H1 (cell line): Measurements from ENCODE around the gene GLIPR1. TPM values are rescaled to one million over a fixed set of nuclear protein-coding genes. Genes with fewer than 3 reads are reported as not detected.

Source experiments
- CTCF ChIA-PET: fragments of 300-600 bp; sonication (Branson Sonifier 250); formaldehyde crosslinking; loops from one replicate; lab custom pipeline; 2021; ENCODE audit not compliant: partially characterized antibody; lab: Charles Lee
- POLR2A ChIA-PET: fragments of 300-600 bp; sonication (Branson Sonifier 250); formaldehyde crosslinking; loops from one replicate; lab custom pipeline; 2021; ENCODE audit warnings: inconsistent platforms; ENCODE audit not compliant: partially characterized antibody; lab: Charles Lee
- DNase-seq, 2 experiments: peaks; one replicate each; pipeline versions ENCODE4 v3.0.0 to v3.0.0-alpha.2; 2010 to 2022; ENCODE audit warnings: low spot score in 2 of 2, low read depth in 1 of 2, mixed read lengths in 1 of 2
- FAIRE-seq: peaks from 2 replicates; lab custom pipeline; 2011; peaks lifted over from hg19 to GRCh38; lab: Jason Lieb, UNC
- H2AFZ ChIP-seq: 2 replicates; pipeline ENCODE4 v1.8.1; 2012; ENCODE audit warnings: low read length, inconsistent platforms
- H2AK5ac ChIP-seq: 2 replicates; pipeline ENCODE4 v1.6.1; 2013; ENCODE audit warnings: low read depth, low read length
- H2BK120ac ChIP-seq: replicated peaks from 2 replicates; pipeline ENCODE3; 2013; ENCODE audit warnings: low read depth, low read length, inconsistent platforms
- H2BK12ac ChIP-seq: 2 replicates; pipeline ENCODE4 v1.6.1; 2013; ENCODE audit warnings: low read depth, low read length
- H2BK15ac ChIP-seq: 2 replicates; pipeline ENCODE4 v1.6.1; 2013; ENCODE audit warnings: low read length
- H2BK20ac ChIP-seq: 2 replicates; pipeline ENCODE4 v1.6.1; 2013; ENCODE audit warnings: low read length
- H2BK5ac ChIP-seq: 2 replicates; pipeline ENCODE4 v1.6.1; 2013; ENCODE audit warnings: low read depth, low read length
- H3K14ac ChIP-seq: 2 replicates; pipeline ENCODE4 v1.6.1; 2013; ENCODE audit warnings: inconsistent platforms; ENCODE audit not compliant: insufficient read length
- H3K18ac ChIP-seq: 2 replicates; pipeline ENCODE4 v1.6.1; 2013; ENCODE audit warnings: low read length; ENCODE audit errors: extremely low read depth
- H3K23ac ChIP-seq: 2 replicates; pipeline ENCODE4 v1.6.1; 2013; ENCODE audit warnings: inconsistent platforms; ENCODE audit not compliant: insufficient read length
- H3K23me2 ChIP-seq: 2 replicates; pipeline ENCODE4 v1.6.1; 2013; ENCODE audit warnings: low read depth, low read length
- H3K27ac ChIP-seq: 2 replicates; pipeline ENCODE4 v1.6.1; 2011; ENCODE audit warnings: low read depth, low read length, inconsistent platforms
- H3K27me3 ChIP-seq, 4 experiments: replicated peaks in 1 of 4; 1 replicate in 1 of 4; 2 replicates in 3 of 4; pipeline versions ENCODE4 v1.6.1 to v1.8.1; 2011 to 2013; ENCODE audit warnings: low read length in 3 of 4, mild to moderate bottlenecking in 3 of 4, inconsistent platforms in 2 of 4, mixed read lengths in 2 of 4, moderate library complexity in 1 of 4; ENCODE audit not compliant: control insufficient read depth in 3 of 4, insufficient read depth in 3 of 4; ENCODE audit errors: extremely low read depth in 1 of 4
- H3K36me3 ChIP-seq, 4 experiments: 2 replicates each; pipeline versions ENCODE4 v1.6.1 to v1.8.1; 2011 to 2013; ENCODE audit warnings: mild to moderate bottlenecking in 4 of 4, low read length in 3 of 4, moderate library complexity in 2 of 4, control low read depth in 1 of 4, inconsistent platforms in 1 of 4; ENCODE audit not compliant: insufficient read depth in 4 of 4, control insufficient read depth in 2 of 4
- H3K4ac ChIP-seq: replicated peaks from 2 replicates; pipeline ENCODE3; 2013; ENCODE audit warnings: low read length, low read depth, mixed read lengths, inconsistent platforms; ENCODE audit not compliant: insufficient read length
- H3K4me1 ChIP-seq, 4 experiments: replicated peaks in 1 of 4; 1 replicate in 1 of 4; 2 replicates in 3 of 4; pipeline versions ENCODE4 v1.6.1 to v1.8.1; 2011 to 2013; ENCODE audit warnings: low read length in 3 of 4, inconsistent platforms in 2 of 4, mixed read lengths in 1 of 4; ENCODE audit not compliant: insufficient read depth in 4 of 4, control insufficient read depth in 3 of 4
- H3K4me2 ChIP-seq, 2 experiments: 2 replicates each; pipeline versions ENCODE4 v1.6.1 to v1.8.1; 2011 to 2013; ENCODE audit warnings: low read depth in 2 of 2, low read length in 2 of 2, control low read depth in 1 of 2, inconsistent platforms in 1 of 2, mild to moderate bottlenecking in 1 of 2; ENCODE audit not compliant: insufficient read depth in 1 of 2
- H3K4me3 ChIP-seq, 4 experiments: fragments of 200-600, 300-600 bp in 1 of 4; sonication (generic), shearing (Covaris generic), sonication (Bioruptor Twin) in 1 of 4; 2 replicates each; pipeline versions ENCODE4 v1.5.1 to v1.8.1; 2011 to 2016; ENCODE audit warnings: low read length in 4 of 4, low read depth in 3 of 4, control low read depth in 2 of 4, inconsistent platforms in 2 of 4, mild to moderate bottlenecking in 2 of 4, mixed read lengths in 1 of 4, moderate library complexity in 1 of 4; ENCODE audit not compliant: insufficient read depth in 2 of 4; ENCODE audit errors: extremely low read depth in 1 of 4
- H3K56ac ChIP-seq: replicated peaks from 2 replicates; pipeline ENCODE3; 2013; ENCODE audit warnings: low read depth, mild to moderate bottlenecking, mixed read lengths, low read length, inconsistent platforms; ENCODE audit not compliant: insufficient read length
- H3K79me1 ChIP-seq: 2 replicates; pipeline ENCODE4 v1.6.1; 2013; ENCODE audit warnings: low read depth, low read length, control low read depth
- H3K79me2 ChIP-seq, 2 experiments: 2 replicates each; pipeline versions ENCODE4 v1.6.1 to v1.8.1; 2012 to 2013; ENCODE audit warnings: low read length in 2 of 2, mild to moderate bottlenecking in 2 of 2, inconsistent platforms in 1 of 2; ENCODE audit not compliant: insufficient read depth in 2 of 2, control insufficient read depth in 1 of 2
- H3K9ac ChIP-seq, 4 experiments: replicated peaks in 1 of 4; 1 replicate in 1 of 4; 2 replicates in 3 of 4; pipeline versions ENCODE4 v1.6.1 to v1.8.1; 2011 to 2013; ENCODE audit warnings: low read depth in 3 of 4, low read length in 3 of 4, control low read depth in 2 of 4, mild to moderate bottlenecking in 2 of 4, moderate library complexity in 2 of 4, inconsistent platforms in 1 of 4; ENCODE audit errors: extremely low read depth in 1 of 4
- H3K9me3 ChIP-seq, 2 experiments: 2 replicates each; pipeline versions ENCODE4 v1.6.1 to v1.8.1; 2012 to 2013; ENCODE audit warnings: mild to moderate bottlenecking in 2 of 2, moderate library complexity in 2 of 2, control low read depth in 1 of 2, inconsistent platforms in 1 of 2, low read depth in 1 of 2, low read length in 1 of 2, mixed read lengths in 1 of 2; ENCODE audit not compliant: insufficient read depth in 2 of 2
- H4K20me1 ChIP-seq, 2 experiments: replicated peaks in 1 of 2; 2 replicates each; pipeline versions ENCODE3 to v1.8.1; 2011 to 2013; ENCODE audit warnings: inconsistent platforms in 2 of 2, low read length in 2 of 2, mild to moderate bottlenecking in 1 of 2; ENCODE audit not compliant: insufficient read depth in 2 of 2, control insufficient read depth in 1 of 2
- H4K5ac ChIP-seq: 2 replicates; pipeline ENCODE4 v1.6.1; 2013; ENCODE audit warnings: low read length, low read depth, mixed read lengths, inconsistent platforms; ENCODE audit not compliant: insufficient read length
- H4K8ac ChIP-seq: 2 replicates; pipeline ENCODE4 v1.8.0; 2013; ENCODE audit warnings: mild to moderate bottlenecking, moderate library complexity, low read length, inconsistent platforms; ENCODE audit not compliant: insufficient read depth; ENCODE audit errors: extremely low read depth
- H4K91ac ChIP-seq: replicated peaks from 2 replicates; pipeline ENCODE3; 2013; ENCODE audit warnings: low read length, mixed read lengths, inconsistent platforms; ENCODE audit not compliant: insufficient read length
- BCL11A ChIP-seq, 2 experiments: IDR thresholded peaks; one replicate each; pipeline ENCODE4 v1.6.1; 2011; ENCODE audit warnings: low read depth in 2 of 2, low read length in 2 of 2, mild to moderate bottlenecking in 2 of 2
- WGBS, 2 experiments: shearing (Covaris generic) in 1 of 2; methylation state at CpG; one replicate each; pipeline versions ENCODE4 v1.1.6 to v1.1.7; 2013 to 2015; ENCODE audit warnings: low lambda C conversion rate in 2 of 2, mixed read lengths in 2 of 2, inconsistent platforms in 1 of 2, low coverage in 1 of 2, missing lambda C conversion rate in 1 of 2; ENCODE audit not compliant: insufficient replicate concordance in 2 of 2, insufficient coverage in 1 of 2, insufficient read length in 1 of 2; ENCODE audit errors: extremely low coverage in 1 of 2, missing lambda C conversion rate in 1 of 2; 5-methylcytosine and 5-hydroxymethylcytosine counted together
- polyA plus RNA-seq, 7 experiments: library from polyadenylated mRNA; depleted of rRNA in 3 of 7; stranded (reverse) in 5 of 7; unstranded in 2 of 7; fragments of >200 nt in 5 of 7; fragments of 200-250 nt in 2 of 7; gene quantifications; 1 replicate in 5 of 7; 2 replicates in 1 of 7; 4 replicates in 1 of 7; pipeline versions ENCODE4 v1.2.1 to v1.2.3, GENCODE V29; 2011 to 2013; ENCODE audit warnings: missing spikeins in 2 of 7, mixed read lengths in 2 of 7
- total RNA-seq: library from RNA; stranded (reverse); fragmentation: NEBNext Ultra II Directional; extraction: Animal tissue kit (Norgen Biotek cat#: 25700); gene quantifications from 2 replicates; pipeline ENCODE4 v1.2.1, GENCODE V29; 2021
- TF ChIP-seq, protein P1 (sequence below): IDR thresholded peaks from 2 replicates; pipeline ENCODE4 v1.6.1; 2012; ENCODE audit warnings: inconsistent platforms

Gene GLIPR1
- total and polyA plus RNA-seq, 2 of the 8 experiments (the other 6 are each of a cell fraction or from before 2014, with no cell fraction given): 0.23 to 1.5 TPM

DNA sequence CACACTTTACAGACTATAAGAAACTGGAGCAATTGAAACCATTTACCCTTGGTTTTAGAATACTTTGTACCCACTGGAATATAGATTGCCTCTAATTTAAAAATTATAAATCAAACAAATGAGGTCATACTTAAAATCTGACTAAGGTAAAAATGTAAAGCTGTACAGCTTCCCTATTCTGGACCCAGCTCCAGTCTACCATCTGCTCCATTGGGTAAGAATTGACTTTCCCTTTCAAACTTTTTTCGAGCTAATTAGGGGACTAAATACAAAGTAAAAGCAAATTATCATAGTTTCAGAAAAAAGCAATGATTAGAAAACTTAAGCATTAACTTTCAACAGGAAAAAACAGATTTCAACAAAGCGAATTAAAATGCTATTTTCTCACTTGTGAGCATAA, 26.5 kb downstream of the GLIPR1 start:
- H3K27me3 ChIP-seq: no peaks in the 10 kb centered on the region
- H3K9me3 ChIP-seq: no peaks in the 10 kb centered on the region
- H3K4me3 ChIP-seq: no peak overlapping the region
- 92% methylated on average over 2 of the region's 2 CpGs; no CpG with 5 or more reads in 1 of the 2 experiments for WGBS, 2 experiments
- no peak for TF ChIP-seq BCL11A (IDR thresholded peaks at IDR 0.05; ENCODE audit: low read depth in 2 of 2, low read length in 2 of 2)
- TF ChIP-seq, protein P1, sequence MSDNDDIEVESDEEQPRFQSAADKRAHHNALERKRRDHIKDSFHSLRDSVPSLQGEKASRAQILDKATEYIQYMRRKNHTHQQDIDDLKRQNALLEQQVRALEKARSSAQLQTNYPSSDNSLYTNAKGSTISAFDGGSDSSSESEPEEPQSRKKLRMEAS: no peak
- no peak overlapping the region for H3K56ac ChIP-seq
- H3K27ac ChIP-seq: no peak overlapping the region
- no peak overlapping the region for H3K4ac ChIP-seq
- H3K79me1 ChIP-seq: no peaks in the 10 kb centered on the region
- H2BK120ac ChIP-seq: no peak overlapping the region
- H4K20me1 ChIP-seq: peaks cover 2 to 4% of the 10 kb centered on the region in 2 experiments
- H2AK5ac ChIP-seq: no peak overlapping the region
- peaks cover 18 to 50% of the 10 kb centered on the region in 2 experiments; a peak in 3 of 4 replicates for H3K79me2 ChIP-seq
- H3K4me2 ChIP-seq: no peak overlapping the region
- no peak overlapping the region for H2BK20ac ChIP-seq
- CTCF ChIA-PET: interaction anchor here (0.7 to 1.0 kb wide), 4 partner anchors 12 to 809 kb away, joined by 3 to 4 read pairs (median 3); no protein-coding TSS in a partner anchor
- no peaks in the 10 kb centered on the region; the same call in 1 of the 2 replicates for H3K23me2 ChIP-seq
- H3K36me3 ChIP-seq: peaks cover 7 to 46% (median 19%) of the 10 kb centered on the region in 4 experiments
- H3K18ac ChIP-seq: no peak overlapping the region
- H3K23ac ChIP-seq: no peak overlapping the region
- FAIRE-seq (no peak), DNase-seq (no peak)
- H3K4me1 ChIP-seq: no peaks in the 10 kb centered on the region; a peak in 2 of 7 replicates
- no peak overlapping the region for H3K9ac ChIP-seq
- no peak overlapping the region for H4K5ac ChIP-seq
- no peak overlapping the region for H2BK12ac ChIP-seq
- no peak overlapping the region for H4K8ac ChIP-seq
- POLR2A ChIA-PET: no interaction called here
- H4K91ac ChIP-seq: no peak overlapping the region
- no peak overlapping the region for H2AFZ ChIP-seq
- H2BK15ac ChIP-seq: no peak overlapping the region
- H3K14ac ChIP-seq: no peak overlapping the region
- no peak overlapping the region for H2BK5ac ChIP-seq
